Measurements from ENCODE around the gene INSM1.

- TF ChIP-seq CTCF (IDR thresholded peaks at IDR 0.05), result no peak
- no peak for TF ChIP-seq POLR2A (IDR thresholded peaks at IDR 0.05)
Observed at GRCh38 chr20:20395903-20396568, 28.1 kb downstream of the INSM1 start.
